GM19238 (cell line): ENCODE measurements around the gene ANKRD45.
"Not testable (repeated sequence)": the region's sequence is repeated elsewhere in the genome, so short reads cannot be mapped to it uniquely, and the experiment has no call there.

Experiments
- DNase-seq: peaks from one replicate; pipeline ENCODE4 v3.0.0; 2011; ENCODE audit warnings: low spot score; ENCODE audit not compliant: insufficient read length

ANKRD45 gene

DNA sequence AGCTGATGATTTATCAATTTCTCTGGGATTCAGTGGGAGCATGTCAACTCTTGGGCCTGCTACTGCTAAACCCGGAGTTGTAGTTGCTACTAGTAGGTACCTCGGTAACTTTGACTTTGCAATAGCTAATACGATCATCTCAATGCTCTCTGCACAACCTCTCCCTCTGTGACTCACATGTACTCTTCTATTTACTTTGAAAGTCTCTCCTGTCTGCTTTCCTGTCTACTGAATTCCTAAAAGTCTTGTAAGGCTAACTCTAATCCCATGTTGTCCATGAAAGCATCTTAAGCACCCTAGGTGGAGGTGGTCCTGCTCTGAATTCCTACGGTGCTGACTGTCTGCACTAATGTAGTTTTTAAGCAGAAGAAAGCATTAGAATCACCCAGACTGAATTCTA is 96.1 kb downstream of the ANKRD45 start:
- DNase-seq = no peak

DNA sequence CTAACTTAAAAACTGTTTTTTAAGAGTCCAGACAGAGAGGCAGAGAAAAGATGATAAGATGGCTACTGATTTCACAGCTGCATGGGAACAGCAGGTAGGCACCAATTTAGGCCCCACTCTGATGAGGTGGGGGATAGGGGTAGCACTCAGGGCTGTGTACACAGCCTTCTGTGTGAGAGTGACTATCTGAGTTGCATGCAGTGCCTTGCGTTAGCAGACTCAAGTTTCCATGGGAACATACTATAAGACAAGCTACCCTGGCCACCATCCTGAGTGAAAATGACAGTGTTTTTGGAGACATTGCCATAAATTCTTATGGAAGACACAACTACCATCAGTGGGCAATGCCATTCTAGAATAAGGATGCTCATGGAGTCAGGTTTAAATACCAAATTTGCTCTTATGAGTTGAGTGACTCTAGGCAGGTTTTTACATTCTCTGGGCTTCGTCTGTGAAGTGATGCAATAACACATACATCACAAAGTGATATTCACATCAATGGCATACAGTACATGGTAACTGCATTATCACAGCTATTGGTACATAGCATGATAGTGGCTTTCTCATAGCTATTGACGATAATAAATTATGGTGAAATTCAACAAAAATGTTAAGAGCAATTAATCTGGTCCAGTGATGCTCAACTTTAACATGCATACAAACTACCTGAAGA is 97.3 kb downstream of the ANKRD45 start:
- no peak for DNase-seq

GRCh38 chr1:173570370-173571007 is 99.2 kb downstream of the ANKRD45 start:
- no peak for DNase-seq

GRCh38 chr1:173568483-173568882 is 101.2 kb downstream of the ANKRD45 start:
- no peak for DNase-seq

DNA sequence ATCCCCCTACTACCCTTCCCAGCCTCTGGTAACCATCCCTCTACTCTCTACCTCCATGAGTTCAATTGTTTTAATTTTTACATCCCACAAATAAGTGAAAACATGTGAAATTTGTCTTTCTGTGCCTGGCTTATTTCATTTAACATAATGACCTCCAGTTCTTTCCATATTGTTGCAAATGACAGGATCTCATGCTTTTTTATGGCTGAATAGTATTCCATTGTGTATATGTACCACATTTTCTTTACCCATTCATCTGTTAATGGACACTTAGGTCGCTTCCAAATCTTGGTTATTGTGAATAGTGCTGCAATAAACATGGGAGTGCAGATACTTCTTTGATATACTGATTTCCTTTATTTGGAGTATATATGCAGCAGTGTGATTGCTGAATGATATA is 105.8 kb downstream of the ANKRD45 start:
- DNase-seq = not testable (repeated sequence)

- DNase-seq = no peak
These were observed 106.8 kb downstream of the ANKRD45 start for GRCh38 chr1:173562813-173563212.

DNA sequence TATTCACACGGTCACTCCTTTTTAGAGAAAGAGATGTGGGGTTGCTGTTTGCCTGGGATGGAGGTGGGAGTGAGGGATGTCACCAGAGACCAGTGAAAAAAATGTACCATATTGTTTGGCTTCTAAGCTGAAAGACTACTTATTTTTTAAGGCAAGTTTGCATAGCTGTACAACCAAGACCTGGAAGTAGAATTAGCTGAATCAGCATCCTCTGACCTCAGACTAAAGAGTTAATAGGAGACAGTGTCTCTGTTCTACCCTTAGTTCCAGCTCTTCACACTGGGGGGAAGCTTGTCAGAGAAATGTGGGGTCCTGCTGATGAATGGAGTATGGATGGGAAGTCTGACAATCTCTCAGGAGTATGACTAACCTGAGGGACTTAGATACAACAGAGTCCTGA is 108.4 kb downstream of the ANKRD45 start:
- DNase-seq = no peak

- no peak for DNase-seq
These were observed 109.3 kb downstream of the ANKRD45 start for GRCh38 chr1:173560285-173560880.
